ENCODE measurements around the gene RAB31. TPM values are rescaled to one million over a fixed set of nuclear protein-coding genes. Genes with fewer than 3 reads are reported as not detected.

The RAB31 gene
- total RNA-seq, 4 donors from 2014 or later, result 3.2 to 7.1 (median 4.4) TPM

DNA sequence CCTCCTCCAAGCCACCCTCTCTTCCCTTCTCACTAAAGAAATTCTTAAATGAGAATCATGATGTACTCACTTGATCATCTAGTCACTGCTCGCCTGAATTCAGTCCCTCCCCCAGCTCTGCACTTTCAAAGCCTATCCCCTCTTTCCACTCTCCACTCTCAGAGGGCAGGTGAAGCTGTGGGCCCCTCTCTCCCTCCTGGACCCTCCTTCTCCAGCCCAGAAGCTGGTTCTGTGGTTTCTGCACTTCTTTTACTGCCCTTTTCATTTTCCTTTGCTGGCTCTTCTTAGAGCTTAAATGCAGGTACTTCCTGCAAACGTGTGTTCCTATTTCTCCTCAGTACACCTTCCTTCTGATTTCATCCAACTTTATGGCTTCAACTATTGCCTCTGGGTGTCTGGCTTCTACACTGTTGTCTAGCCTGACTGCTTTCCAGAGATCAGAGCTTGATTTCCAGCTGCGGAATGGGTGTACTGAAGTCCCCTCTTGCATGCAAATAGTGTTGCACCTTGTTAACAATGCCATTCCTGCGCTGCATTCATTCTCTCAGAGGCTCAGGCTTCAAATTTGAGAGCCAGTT is 162.4 kb downstream of the RAB31 start:
- ATAC-seq, result no peak

DNA sequence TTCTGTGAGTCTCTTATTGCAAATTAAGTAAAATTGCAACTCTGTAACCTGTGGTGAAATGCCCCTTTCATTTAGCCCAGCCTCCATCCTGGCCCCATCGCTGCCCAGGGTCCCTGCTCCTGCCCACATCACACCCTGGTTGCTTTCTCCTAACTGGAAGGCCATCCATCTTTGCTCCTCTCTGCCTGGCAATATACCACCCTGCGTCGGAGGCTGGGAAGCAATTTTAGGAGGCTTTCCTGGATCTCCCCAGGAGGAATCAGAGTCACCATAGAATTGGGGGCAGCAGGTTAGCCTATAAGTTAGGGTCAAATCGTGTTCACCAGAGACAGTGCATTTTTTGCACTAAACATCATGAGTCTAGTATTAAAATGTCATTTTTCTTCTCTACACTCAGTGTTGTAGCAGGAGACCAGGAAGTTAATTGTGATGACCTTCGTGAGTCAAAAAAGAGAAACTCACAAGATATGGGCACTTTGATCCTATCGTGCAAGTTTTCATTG is 163.2 kb downstream of the RAB31 start:
- TF ChIP-seq, protein P1, sequence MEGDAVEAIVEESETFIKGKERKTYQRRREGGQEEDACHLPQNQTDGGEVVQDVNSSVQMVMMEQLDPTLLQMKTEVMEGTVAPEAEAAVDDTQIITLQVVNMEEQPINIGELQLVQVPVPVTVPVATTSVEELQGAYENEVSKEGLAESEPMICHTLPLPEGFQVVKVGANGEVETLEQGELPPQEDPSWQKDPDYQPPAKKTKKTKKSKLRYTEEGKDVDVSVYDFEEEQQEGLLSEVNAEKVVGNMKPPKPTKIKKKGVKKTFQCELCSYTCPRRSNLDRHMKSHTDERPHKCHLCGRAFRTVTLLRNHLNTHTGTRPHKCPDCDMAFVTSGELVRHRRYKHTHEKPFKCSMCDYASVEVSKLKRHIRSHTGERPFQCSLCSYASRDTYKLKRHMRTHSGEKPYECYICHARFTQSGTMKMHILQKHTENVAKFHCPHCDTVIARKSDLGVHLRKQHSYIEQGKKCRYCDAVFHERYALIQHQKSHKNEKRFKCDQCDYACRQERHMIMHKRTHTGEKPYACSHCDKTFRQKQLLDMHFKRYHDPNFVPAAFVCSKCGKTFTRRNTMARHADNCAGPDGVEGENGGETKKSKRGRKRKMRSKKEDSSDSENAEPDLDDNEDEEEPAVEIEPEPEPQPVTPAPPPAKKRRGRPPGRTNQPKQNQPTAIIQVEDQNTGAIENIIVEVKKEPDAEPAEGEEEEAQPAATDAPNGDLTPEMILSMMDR (IDR thresholded peaks at IDR 0.05 in 4 of 5, conservative IDR thresholded peaks at IDR 0.05 in 1 of 5), result no peak
- TF ChIP-seq POLR2A (IDR thresholded peaks at IDR 0.05), result no peak
- in situ Hi-C loops (cut with MboI; ENCODE audit: low sequenced_read_pairs in 4 of 4), result no loop called here
- Histone ChIP-seq H3K36me3 (no peaks in the 10 kb centered on the region), H3K27me3 (no peaks in the 10 kb centered on the region), H3K27ac (no peak overlapping the region), H3K4me3 (no peak overlapping the region), H3K4me1 (no peaks in the 10 kb centered on the region), H3K9me3 (no peaks in the 10 kb centered on the region)
- ATAC-seq (no peak), DNase-seq (no peak)
- intact Hi-C loops (cut with DNase I; ENCODE audit: low total_unique reads), result no loop called here

More for the DNA sequence above, 162.4 kb downstream of the RAB31 start:
- no peaks in the 10 kb centered on the region for H3K4me1 ChIP-seq
- no peak overlapping the region for H3K4me3 ChIP-seq
- intact Hi-C loops (cut with DNase I; ENCODE audit: low total_unique reads) (no loop called here), in situ Hi-C loops (cut with MboI; ENCODE audit: low sequenced_read_pairs in 4 of 4) (no loop called here)
- no peak for DNase-seq
- TF ChIP-seq POLR2A (IDR thresholded peaks at IDR 0.05), result no peak
- no peak overlapping the region for H3K27ac ChIP-seq
- H3K36me3 ChIP-seq, result no peaks in the 10 kb centered on the region
- no peaks in the 10 kb centered on the region for H3K27me3 ChIP-seq
- no peaks in the 10 kb centered on the region for H3K9me3 ChIP-seq

DNA sequence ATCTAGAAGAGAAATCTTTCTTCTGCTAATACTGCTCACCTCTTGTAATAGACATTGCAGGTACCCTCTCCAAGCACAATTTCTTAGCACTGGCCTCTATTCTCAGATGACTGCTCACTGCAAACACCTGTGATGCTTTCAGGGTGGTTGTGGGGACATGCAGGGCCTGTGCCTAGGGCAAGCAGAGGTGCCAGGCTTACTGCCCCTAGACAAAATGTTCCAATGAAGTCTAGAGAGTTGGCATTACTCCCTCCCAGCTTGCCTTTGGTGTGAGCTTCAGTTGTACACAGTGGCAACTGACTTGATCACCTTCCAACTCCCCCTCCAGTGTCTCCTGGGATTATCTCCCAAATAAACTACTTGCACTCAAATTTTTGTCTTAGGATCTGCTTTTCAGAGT is 164.7 kb downstream of the RAB31 start:
- H3K4me1 ChIP-seq, result peaks cover 0 to 4% of the 10 kb centered on the region in 2 donors
- TF ChIP-seq, protein P1 (IDR thresholded peaks at IDR 0.05 in 4 of 5, conservative IDR thresholded peaks at IDR 0.05 in 1 of 5), result no peak
- TF ChIP-seq POLR2A (IDR thresholded peaks at IDR 0.05), result no peak
- no peak overlapping the region for H3K27ac ChIP-seq
- ATAC-seq, result no peak
- H3K4me3 ChIP-seq, result no peak overlapping the region
- intact Hi-C loops (cut with DNase I; ENCODE audit: low total_unique reads), result no loop called here
- H3K36me3 ChIP-seq, result no peaks in the 10 kb centered on the region
- no peaks in the 10 kb centered on the region for H3K9me3 ChIP-seq
- H3K27me3 ChIP-seq, result no peaks in the 10 kb centered on the region
- in situ Hi-C loops (cut with MboI; ENCODE audit: low sequenced_read_pairs in 4 of 4), result no loop called here
- no peak for DNase-seq

DNA sequence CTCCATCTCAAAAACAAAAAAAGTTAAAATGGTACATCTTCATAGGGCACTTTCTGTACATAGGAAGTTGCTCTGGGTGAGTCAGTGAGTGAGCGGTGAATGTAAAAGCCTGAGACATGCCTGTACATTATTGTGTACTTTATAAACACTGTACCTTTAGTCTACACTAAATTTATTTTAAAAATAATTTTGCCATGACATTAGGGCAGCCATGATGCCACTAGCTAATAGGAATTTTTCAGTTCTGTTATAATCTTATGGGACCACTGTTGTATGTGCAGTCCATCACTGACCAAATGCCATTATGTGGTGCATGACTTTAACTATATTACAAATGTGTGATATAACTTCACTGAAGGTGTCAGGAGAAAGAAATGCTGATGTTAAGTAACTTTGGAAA is 166.6 kb downstream of the RAB31 start:
- no peak overlapping the region for H3K27ac ChIP-seq
- no peaks in the 10 kb centered on the region for H3K9me3 ChIP-seq
- H3K4me1 ChIP-seq, result peaks cover 0 to 4% of the 10 kb centered on the region in 2 donors
- intact Hi-C loops (cut with DNase I; ENCODE audit: low total_unique reads) (no loop called here), in situ Hi-C loops (cut with MboI; ENCODE audit: low sequenced_read_pairs in 4 of 4) (no loop called here)
- H3K27me3 ChIP-seq, result no peaks in the 10 kb centered on the region
- DNase-seq (no peak), ATAC-seq (no peak)
- TF ChIP-seq POLR2A (IDR thresholded peaks at IDR 0.05), result no peak
- TF ChIP-seq, protein P1 (IDR thresholded peaks at IDR 0.05 in 4 of 5, conservative IDR thresholded peaks at IDR 0.05 in 1 of 5), result no peak
- no peak overlapping the region for H3K4me3 ChIP-seq
- no peaks in the 10 kb centered on the region for H3K36me3 ChIP-seq

DNA sequence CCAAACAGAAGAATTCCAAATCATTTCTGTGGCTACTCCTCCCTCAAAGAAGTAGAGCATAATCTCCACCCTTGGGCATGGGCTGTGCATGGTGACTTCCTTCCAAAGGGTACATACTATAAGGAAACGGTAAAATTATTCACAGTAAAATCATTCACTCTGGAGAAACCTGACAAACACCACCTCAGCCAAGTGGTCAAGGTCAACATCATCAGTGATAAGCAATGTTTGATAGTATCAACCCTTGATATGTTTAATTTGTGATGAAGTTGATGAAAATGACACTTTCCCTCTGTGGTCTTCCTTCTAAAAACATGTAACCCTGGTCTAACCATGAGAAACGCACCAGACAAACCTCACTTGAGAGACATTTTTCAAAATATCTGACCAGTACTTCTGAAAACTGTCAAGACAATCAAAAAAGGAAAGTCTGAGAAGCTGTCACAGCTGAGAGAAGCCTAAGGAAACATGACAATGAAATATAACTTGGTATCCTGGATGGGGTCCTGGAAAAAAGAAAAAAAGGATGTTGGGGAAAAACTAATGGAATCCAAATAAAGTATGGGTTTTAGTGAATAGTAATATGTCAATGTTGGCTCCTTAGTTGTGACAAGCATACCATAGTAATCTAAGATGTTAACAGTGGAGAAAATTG is 168.2 kb downstream of the RAB31 start:
- Histone ChIP-seq H3K27me3 (no peaks in the 10 kb centered on the region), H3K4me3 (no peak overlapping the region), H3K36me3 (no peaks in the 10 kb centered on the region), H3K4me1 (peaks cover 0 to 4% of the 10 kb centered on the region in 2 donors), H3K9me3 (no peaks in the 10 kb centered on the region), H3K27ac (no peak overlapping the region)
- in situ Hi-C loops (cut with MboI; ENCODE audit: low sequenced_read_pairs in 4 of 4) (no loop called here), intact Hi-C loops (cut with DNase I; ENCODE audit: low total_unique reads) (no loop called here)
- DNase-seq (no peak), ATAC-seq (no peak)
- no peak for TF ChIP-seq POLR2A (IDR thresholded peaks at IDR 0.05)
- TF ChIP-seq, protein P1 (IDR thresholded peaks at IDR 0.05 in 4 of 5, conservative IDR thresholded peaks at IDR 0.05 in 1 of 5), result no peak

All from gastrocnemius medialis (tissue), 4 donors.